Measurements from ENCODE around the gene GAL3ST3.
"Not testable (repeated sequence)": the region's sequence is repeated elsewhere in the genome, so short reads cannot be mapped to it uniquely, and the experiment has no call there.

The GAL3ST3 gene

GRCh38 chr11:66044757-66045156 is 4.2 kb downstream of the GAL3ST3 start:
- no peak for DNase-seq (ENCODE audit: low read depth)

- no peak for DNase-seq (ENCODE audit: low read depth)
These were observed 5.7 kb downstream of the GAL3ST3 start for GRCh38 chr11:66042996-66043906.

- no peak for DNase-seq (ENCODE audit: low read depth)
These were observed 6.5 kb downstream of the GAL3ST3 start for GRCh38 chr11:66042227-66042995.

- DNase-seq (ENCODE audit: low read depth): no peak
These were observed 9.2 kb downstream of the GAL3ST3 start for GRCh38 chr11:66039765-66040164.

GRCh38 chr11:66037327-66037726 is 11.6 kb downstream of the GAL3ST3 start:
- DNase-seq (ENCODE audit: low read depth): no peak

- DNase-seq (ENCODE audit: low read depth): no peak
These were observed 12.6 kb downstream of the GAL3ST3 start for GRCh38 chr11:66036334-66036710.

- no peak for DNase-seq (ENCODE audit: low read depth)
These were observed 13.2 kb downstream of the GAL3ST3 start for GRCh38 chr11:66035653-66036333.

GRCh38 chr11:66032957-66033735 is 15.8 kb downstream of the GAL3ST3 start:
- DNase-seq (ENCODE audit: low read depth): peak; percentile 42

GRCh38 chr11:66026017-66026529 is 22.9 kb downstream of the GAL3ST3 start, which contains the start of gene CATSPER1:
TSS of gene CATSPER1 (minus strand) at chr11:66026479. CDS start at chr11:66026379, 100 bp downstream.
- no peak for DNase-seq (ENCODE audit: low read depth)

- not testable (repeated sequence) for DNase-seq (ENCODE audit: low read depth)
These were observed 25.8 kb downstream of the GAL3ST3 start for GRCh38 chr11:66023186-66023440.

GRCh38 chr11:66022401-66023185 is 26.4 kb downstream of the GAL3ST3 start:
- DNase-seq (ENCODE audit: low read depth): peak; percentile 13

GRCh38 chr11:66020618-66021357 is 28.2 kb downstream of the GAL3ST3 start:
- DNase-seq (ENCODE audit: low read depth): peak; percentile 45

GRCh38 chr11:66020212-66020611 is 28.7 kb downstream of the GAL3ST3 start:
- no peak for DNase-seq (ENCODE audit: low read depth)

- DNase-seq (ENCODE audit: low read depth): no peak
These were observed 31.6 kb downstream of the GAL3ST3 start for GRCh38 chr11:66017321-66017720.

GRCh38 chr11:66016793-66017177 is 32.2 kb downstream of the GAL3ST3 start:
- DNase-seq (ENCODE audit: low read depth): no peak

- no peak for DNase-seq (ENCODE audit: low read depth)
These were observed 32.8 kb downstream of the GAL3ST3 start for GRCh38 chr11:66015936-66016792.

GRCh38 chr11:66015454-66015881 is 33.5 kb downstream of the GAL3ST3 start:
- no peak for DNase-seq (ENCODE audit: low read depth)

- DNase-seq (ENCODE audit: low read depth): no peak
These were observed 34.0 kb downstream of the GAL3ST3 start for GRCh38 chr11:66014804-66015453.

GRCh38 chr11:66013762-66014100 is 35.2 kb downstream of the GAL3ST3 start:
- no peak for DNase-seq (ENCODE audit: low read depth)
